Large intestine (tissue), 3 donors: ENCODE results near the gene ATOH1. TPM values are rescaled to one million over a fixed set of nuclear protein-coding genes. Genes with fewer than 3 reads are reported as not detected.

Source experiments
- DNase-seq, 2 donors: peaks; one replicate each; pipeline versions ENCODE4 v3.0.0 to v3.0.0-alpha.2; 2013
- H3K27ac ChIP-seq: one replicate; pipeline ENCODE4 v1.5.1; 2013; ENCODE audit warnings: low read length
- H3K27me3 ChIP-seq: 2 replicates; pipeline ENCODE4 v1.6.1; 2013; ENCODE audit warnings: low read length; ENCODE audit not compliant: control insufficient read depth, insufficient read depth
- H3K36me3 ChIP-seq: 2 replicates; pipeline ENCODE4 v1.6.1; 2013; ENCODE audit warnings: low read length; ENCODE audit not compliant: control insufficient read depth, insufficient read depth
- H3K4me1 ChIP-seq: one replicate; pipeline ENCODE4 v1.6.1; 2013; ENCODE audit warnings: low read length; ENCODE audit not compliant: control insufficient read depth, insufficient read depth
- H3K4me3 ChIP-seq: one replicate; pipeline ENCODE4 v1.5.1; 2013; ENCODE audit warnings: low read length
- H3K9me3 ChIP-seq: one replicate; pipeline ENCODE4 v1.6.1; 2013; ENCODE audit warnings: mild to moderate bottlenecking, low read depth, low read length, moderate library complexity; ENCODE audit not compliant: control insufficient read depth
- WGBS: methylation state at CpG from one replicate; pipeline ENCODE4 v1.1.5; 2013; ENCODE audit warnings: low lambda C conversion rate; ENCODE audit not compliant: insufficient coverage; 5-methylcytosine and 5-hydroxymethylcytosine counted together
- polyA plus RNA-seq: library from polyadenylated mRNA; unstranded; fragments of 120-200 nt; gene quantifications from one replicate; pipeline ENCODE4 v1.2.1, GENCODE V29; 2013

ATOH1 gene
- polyA plus RNA-seq, 1 donor: 34.2 TPM

GRCh38 chr4:93834249-93835066, 5.9 kb downstream of the ATOH1 start:
- peaks cover 6% of the 10 kb centered on the region for H3K9me3 ChIP-seq
- 46% methylated on average over 8 of the region's 42 CpGs for WGBS
- H3K4me1 ChIP-seq: peaks cover 7% of the 10 kb centered on the region
- no peaks in the 10 kb centered on the region for H3K36me3 ChIP-seq
- H3K27ac ChIP-seq: no peak overlapping the region
- no peak overlapping the region for H3K4me3 ChIP-seq
- DNase-seq: no peak
- peaks cover 58% of the 10 kb centered on the region for H3K27me3 ChIP-seq

GRCh38 chr4:93835929-93836328, 7.4 kb downstream of the ATOH1 start:
- peaks cover 9% of the 10 kb centered on the region for H3K4me1 ChIP-seq
- peaks cover 44% of the 10 kb centered on the region for H3K27me3 ChIP-seq
- DNase-seq: no peak
- no CpG with 5 or more reads among the region's 1 CpG for whole genome bisulfite sequencing
- no peaks in the 10 kb centered on the region for H3K36me3 ChIP-seq
- no peak overlapping the region for H3K27ac ChIP-seq
- peaks cover 6% of the 10 kb centered on the region for H3K9me3 ChIP-seq
- H3K4me3 ChIP-seq: no peak overlapping the region

GRCh38 chr4:93839704-93840103, 11.2 kb downstream of the ATOH1 start:
- H3K27me3 ChIP-seq: peaks cover 11% of the 10 kb centered on the region
- DNase-seq: no peak
- H3K36me3 ChIP-seq: no peaks in the 10 kb centered on the region
- no CpG with 5 or more reads among the region's 4 CpGs for WGBS
- peaks cover 3% of the 10 kb centered on the region for H3K9me3 ChIP-seq
- peaks cover 27% of the 10 kb centered on the region for H3K4me1 ChIP-seq
- no peak overlapping the region for H3K27ac ChIP-seq
- no peak overlapping the region for H3K4me3 ChIP-seq

- no peak overlapping the region for H3K4me3 ChIP-seq
- DNase-seq: peak in 1 of 2 donors; percentile 61
- WGBS: 32% methylated on average over 3 of the region's 3 CpGs
- no peaks in the 10 kb centered on the region for H3K36me3 ChIP-seq
- H3K4me1 ChIP-seq: peaks cover 27% of the 10 kb centered on the region
- H3K27me3 ChIP-seq: no peaks in the 10 kb centered on the region
- no peaks in the 10 kb centered on the region for H3K9me3 ChIP-seq
- peak overlapping the region; percentile 69 for H3K27ac ChIP-seq
These were observed 13.3 kb downstream of the ATOH1 start for GRCh38 chr4:93841803-93842345.

- Histone ChIP-seq H3K27ac (peak overlapping the region; percentile 69), H3K4me3 (no peak overlapping the region), H3K4me1 (peaks cover 27% of the 10 kb centered on the region), H3K27me3 (no peaks in the 10 kb centered on the region), H3K36me3 (no peaks in the 10 kb centered on the region), H3K9me3 (no peaks in the 10 kb centered on the region)
- 20% methylated on average over 1 of the region's 2 CpGs for WGBS
- DNase-seq: peak; percentile 43 to 84
These were observed 14.2 kb downstream of the ATOH1 start for GRCh38 chr4:93842601-93843252.

- DNase-seq: peak in 1 of 2 donors; percentile 52
- Histone ChIP-seq H3K4me1 (peaks cover 22% of the 10 kb centered on the region), H3K36me3 (no peaks in the 10 kb centered on the region), H3K9me3 (no peaks in the 10 kb centered on the region), H3K27me3 (no peaks in the 10 kb centered on the region), H3K4me3 (no peak overlapping the region), H3K27ac (peak overlapping the region; percentile 69)
These were observed 15.2 kb downstream of the ATOH1 start for GRCh38 chr4:93843772-93844171.

GRCh38 chr4:93852680-93853079, 24.1 kb downstream of the ATOH1 start:
- Histone ChIP-seq H3K4me3 (no peak overlapping the region), H3K9me3 (no peaks in the 10 kb centered on the region), H3K27ac (peak overlapping the region; percentile 25), H3K4me1 (no peaks in the 10 kb centered on the region), H3K27me3 (no peaks in the 10 kb centered on the region), H3K36me3 (no peaks in the 10 kb centered on the region)
- WGBS: 50% methylated on average over 2 of the region's 3 CpGs
- peak in 1 of 2 donors; percentile 63 for DNase-seq

GRCh38 chr4:93855926-93856325, 27.4 kb downstream of the ATOH1 start:
- H3K36me3 ChIP-seq: no peaks in the 10 kb centered on the region
- DNase-seq: no peak
- no peaks in the 10 kb centered on the region for H3K9me3 ChIP-seq
- no peak overlapping the region for H3K4me3 ChIP-seq
- no peaks in the 10 kb centered on the region for H3K27me3 ChIP-seq
- WGBS: 80% methylated on average over 1 of the region's 1 CpG
- H3K27ac ChIP-seq: no peak overlapping the region
- no peaks in the 10 kb centered on the region for H3K4me1 ChIP-seq

- no peaks in the 10 kb centered on the region for H3K4me1 ChIP-seq
- H3K27ac ChIP-seq: no peak overlapping the region
- WGBS: 90% methylated on average over 2 of the region's 2 CpGs
- no peak for DNase-seq
- no peak overlapping the region for H3K4me3 ChIP-seq
- H3K36me3 ChIP-seq: no peaks in the 10 kb centered on the region
- H3K27me3 ChIP-seq: no peaks in the 10 kb centered on the region
- H3K9me3 ChIP-seq: no peaks in the 10 kb centered on the region
These were observed 37.1 kb downstream of the ATOH1 start for GRCh38 chr4:93865650-93866049.

GRCh38 chr4:93867416-93868001, 39.0 kb downstream of the ATOH1 start:
- H3K4me1 ChIP-seq: no peaks in the 10 kb centered on the region

More at GRCh38 chr4:93867416-93868001, 39.0 kb downstream of the ATOH1 start:
- no peak overlapping the region for H3K4me3 ChIP-seq
- H3K27me3 ChIP-seq: no peaks in the 10 kb centered on the region
- no peak for DNase-seq
- H3K9me3 ChIP-seq: no peaks in the 10 kb centered on the region
- no peaks in the 10 kb centered on the region for H3K36me3 ChIP-seq
- 85% methylated on average over 6 of the region's 7 CpGs for WGBS
- H3K27ac ChIP-seq: no peak overlapping the region
